C4-2B (cell line): ENCODE results near the gene TMEM252.

ENCODE experiments used
- H3K27ac ChIP-seq: fragments of 450-650 bp; 2 replicates; pipeline ENCODE4 v1.5.1; 2017
- CTCF ChIP-seq: fragments of 450-650 bp; conservative IDR thresholded peaks from 2 replicates; pipeline ENCODE4 v1.5.1; 2017; ENCODE audit warnings: mild to moderate bottlenecking
- ZFX ChIP-seq: fragments of 450-650 bp; IDR thresholded peaks from 2 replicates; pipeline ENCODE4 v1.6.1; 2017

TMEM252 gene

GRCh38 chr9:68506551-68506950, 34.1 kb downstream of the TMEM252 start:
- no peak overlapping the region for H3K27ac ChIP-seq
- TF ChIP-seq CTCF: no peak
- TF ChIP-seq ZFX: no peak

- TF ChIP-seq ZFX: no peak
- TF ChIP-seq CTCF: no peak
- no peak overlapping the region for H3K27ac ChIP-seq
Measured at GRCh38 chr9:68505681-68506409, 34.8 kb downstream of the TMEM252 start.

GRCh38 chr9:68502279-68502678, 38.4 kb downstream of the TMEM252 start:
- no peak overlapping the region for H3K27ac ChIP-seq
- no peak for TF ChIP-seq ZFX

GRCh38 chr9:68500457-68501381, 40.0 kb downstream of the TMEM252 start:
- no peak overlapping the region; the same call in 1 of the 2 replicates for H3K27ac ChIP-seq
- no peak for TF ChIP-seq ZFX
- TF ChIP-seq CTCF: no peak

GRCh38 chr9:68498816-68499215, 41.9 kb downstream of the TMEM252 start:
- no peak for TF ChIP-seq CTCF
- no peak for TF ChIP-seq ZFX
- H3K27ac ChIP-seq: no peak overlapping the region

- TF ChIP-seq ZFX: no peak
- no peak for TF ChIP-seq CTCF
- H3K27ac ChIP-seq: no peak overlapping the region
Measured at GRCh38 chr9:68497629-68498028, 43.1 kb downstream of the TMEM252 start.

- no peak for TF ChIP-seq ZFX
- no peak for TF ChIP-seq CTCF
- no peak overlapping the region for H3K27ac ChIP-seq
Measured at GRCh38 chr9:68496356-68496755, 44.3 kb downstream of the TMEM252 start.
